Naive thymus-derived CD4-positive, alpha-beta T cell (primary cell): ENCODE results near the gene TAF11L13. TPM values are rescaled to one million over a fixed set of nuclear protein-coding genes. Genes with fewer than 3 reads are reported as not detected.
"Not testable (repeated sequence)": the region's sequence is repeated elsewhere in the genome, so short reads cannot be mapped to it uniquely, and the experiment has no call there.

Experiments used
- ATAC-seq: fragments of 150-1000 bp; cut with Tn5 transposase; 2 replicates; pipeline ENCODE4 v1.10.0; 2021; ENCODE audit warnings: mild to moderate bottlenecking, moderate library complexity
- CTCF ChIA-PET: fragments of 350-600 bp; sonication (Branson Sonifier 250); formaldehyde crosslinking; loops from one replicate; lab custom pipeline; 2021; ENCODE audit warnings: antibody characterized with exemption; lab: Charles Lee
- POLR2A ChIA-PET: fragments of 350-600 bp; sonication (Branson Sonifier 250); formaldehyde crosslinking; loops from one replicate; lab custom pipeline; 2021; ENCODE audit warnings: antibody characterized with exemption, inconsistent platforms; lab: Charles Lee
- DNase-seq, 9 donors: peaks; one replicate each; pipeline versions ENCODE4 v3.0.0 to v3.0.0-alpha.2; 2020 to 2022; ENCODE audit warnings: mixed read lengths in 1 of 9
- H3K27ac ChIP-seq: one replicate; pipeline ENCODE4 v1.7.0; 2013; ENCODE audit warnings: mild to moderate bottlenecking, low read depth, low read length, moderate library complexity
- H3K27me3 ChIP-seq, 2 donors: one replicate each; pipeline ENCODE4 v1.7.0; 2013; ENCODE audit warnings: low read length in 2 of 2, mild to moderate bottlenecking in 2 of 2, moderate library complexity in 2 of 2; ENCODE audit not compliant: control insufficient read depth in 2 of 2, insufficient read depth in 2 of 2
- H3K36me3 ChIP-seq, 3 experiments: 1 replicate in 2 of 3; 2 replicates in 1 of 3; pipeline ENCODE4 v1.7.0; 2013; ENCODE audit warnings: low read length in 3 of 3, mild to moderate bottlenecking in 3 of 3, moderate library complexity in 1 of 3; ENCODE audit not compliant: insufficient read depth in 3 of 3, control insufficient read depth in 2 of 3
- H3K4me1 ChIP-seq, 2 donors: one replicate each; pipeline ENCODE4 v1.7.0; 2013; ENCODE audit warnings: low read length in 2 of 2, mild to moderate bottlenecking in 2 of 2, moderate library complexity in 1 of 2; ENCODE audit not compliant: control insufficient read depth in 2 of 2, insufficient read depth in 2 of 2
- H3K4me3 ChIP-seq: 2 replicates; pipeline ENCODE4 v1.7.0; 2013; ENCODE audit warnings: mild to moderate bottlenecking, low read length
- H3K9me3 ChIP-seq, 3 experiments: 1 replicate in 2 of 3; 2 replicates in 1 of 3; pipeline ENCODE4 v1.7.0; 2013; ENCODE audit warnings: low read length in 3 of 3; ENCODE audit not compliant: control insufficient read depth in 2 of 3
- H3K27ac Mint-ChIP-seq, 9 donors: one replicate each; pipeline ENCODE4 v1.8.0; 2020 to 2022; ENCODE audit warnings: mixed read lengths in 9 of 9, mild to moderate bottlenecking in 8 of 9, moderate library complexity in 5 of 9, inconsistent platforms in 2 of 9
- H3K27me3 Mint-ChIP-seq, 5 donors: one replicate each; pipeline ENCODE4 v1.8.0; 2021 to 2022; ENCODE audit warnings: mixed read lengths in 5 of 5, mild to moderate bottlenecking in 1 of 5
- H3K36me3 Mint-ChIP-seq, 5 donors: one replicate each; pipeline ENCODE4 v1.8.0; 2020 to 2022; ENCODE audit warnings: mixed read lengths in 5 of 5, mild to moderate bottlenecking in 3 of 5, inconsistent platforms in 1 of 5
- H3K4me1 Mint-ChIP-seq, 7 donors: one replicate each; pipeline ENCODE4 v1.8.0; 2020 to 2022; ENCODE audit warnings: mixed read lengths in 7 of 7, mild to moderate bottlenecking in 3 of 7, inconsistent platforms in 1 of 7
- H3K4me3 Mint-ChIP-seq, 10 donors: one replicate each; pipeline ENCODE4 v1.8.0; 2020 to 2022; ENCODE audit warnings: mild to moderate bottlenecking in 10 of 10, mixed read lengths in 10 of 10, moderate library complexity in 6 of 10, inconsistent platforms in 2 of 10
- H3K9me3 Mint-ChIP-seq, 11 donors: one replicate each; pipeline ENCODE4 v1.8.0; 2020 to 2022; ENCODE audit warnings: mixed read lengths in 11 of 11, mild to moderate bottlenecking in 4 of 11, inconsistent platforms in 1 of 11, moderate library complexity in 1 of 11
- intact Hi-C, 2 donors: fragments of 100-400 bp; cut with micrococcal nuclease; formaldehyde crosslinking; loops; one replicate each; pipeline ENCODE4 v1.15.1; 2023
- polyA plus RNA-seq, 2 donors: library from polyadenylated mRNA; unstranded; fragments of 300-500 nt; fragmentation: Illumina TruSeq; gene quantifications; one replicate each; pipeline ENCODE4 v1.2.3, GENCODE V29; 2021
- total RNA-seq, 6 experiments: library from RNA in 5 of 6; stranded (reverse) in 5 of 6; gene quantifications; 1 replicate in 5 of 6; 2 replicates in 1 of 6; pipeline ENCODE4 v1.2.3 and lab custom pipeline; 2021 to 2026

TAF11L13 gene
- total and polyA plus RNA-seq, 7 experiments from 2014 or later: not detected

GRCh38 chr5:17649232-17649631 lies 17.3 kb downstream of the TAF11L13 start:
- ATAC-seq, H3K4me1 ChIP-seq, DNase-seq, POLR2A ChIA-PET, H3K4me3 Mint-ChIP-seq, H3K27ac ChIP-seq, CTCF ChIA-PET, H3K27me3 Mint-ChIP-seq, intact Hi-C loops, H3K36me3 ChIP-seq, H3K4me3 ChIP-seq, H3K9me3 ChIP-seq, H3K36me3 Mint-ChIP-seq, H3K4me1 Mint-ChIP-seq, H3K27me3 ChIP-seq, H3K27ac Mint-ChIP-seq: not testable (repeated sequence)
- peaks cover 2 to 29% (median 21%) of the 10 kb centered on the region in 11 donors for H3K9me3 Mint-ChIP-seq

- H3K9me3 Mint-ChIP-seq: peaks cover 5 to 28% (median 15%) of the 10 kb centered on the region in 11 donors
- H3K9me3 ChIP-seq, H3K27me3 Mint-ChIP-seq, intact Hi-C loops, CTCF ChIA-PET, POLR2A ChIA-PET, H3K27me3 ChIP-seq, H3K36me3 ChIP-seq, H3K4me3 Mint-ChIP-seq, H3K27ac ChIP-seq, ATAC-seq, H3K27ac Mint-ChIP-seq, H3K4me1 Mint-ChIP-seq, H3K4me3 ChIP-seq, DNase-seq, H3K36me3 Mint-ChIP-seq, H3K4me1 ChIP-seq: not testable (repeated sequence)
These were observed 23.4 kb downstream of the TAF11L13 start for GRCh38 chr5:17655201-17655759.

- no peaks in the 10 kb centered on the region for H3K4me1 Mint-ChIP-seq
- H3K36me3 Mint-ChIP-seq: no peaks in the 10 kb centered on the region
- H3K9me3 Mint-ChIP-seq: peaks cover 8 to 32% (median 15%) of the 10 kb centered on the region in 11 donors
- H3K4me3 ChIP-seq: no peak overlapping the region
- no peak overlapping the region for H3K4me3 Mint-ChIP-seq
- H3K27me3 ChIP-seq: no peaks in the 10 kb centered on the region
- H3K36me3 ChIP-seq: no peaks in the 10 kb centered on the region
- H3K27ac ChIP-seq: no peak overlapping the region
- no peaks in the 10 kb centered on the region for H3K4me1 ChIP-seq
- H3K27me3 Mint-ChIP-seq: no peaks in the 10 kb centered on the region
- ChIA-PET POLR2A (no interaction called here), CTCF (no interaction called here)
- intact Hi-C loops: no loop called here
- ATAC-seq (no peak), DNase-seq (no peak)
- no peak overlapping the region for H3K27ac Mint-ChIP-seq
- no peaks in the 10 kb centered on the region for H3K9me3 ChIP-seq
These were observed 24.0 kb downstream of the TAF11L13 start for GRCh38 chr5:17655921-17656320.

- Histone ChIP-seq H3K9me3 (peaks cover 0 to 9% (median 0%) of the 10 kb centered on the region in 3 experiments), H3K27me3 (no peaks in the 10 kb centered on the region), H3K36me3 (no peaks in the 10 kb centered on the region), H3K4me1 (no peaks in the 10 kb centered on the region), H3K27ac (no peak overlapping the region), H3K4me3 (no peak overlapping the region)
- no peak for ATAC-seq
- Mint-ChIP-seq H3K4me1 (no peaks in the 10 kb centered on the region), H3K9me3 (peaks cover 6 to 46% (median 14%) of the 10 kb centered on the region in 11 donors), H3K36me3 (no peaks in the 10 kb centered on the region), H3K27me3 (no peaks in the 10 kb centered on the region), H3K4me3 (no peak overlapping the region), H3K27ac (no peak overlapping the region)
- DNase-seq: no peak
- intact Hi-C loops: no loop called here
- CTCF ChIA-PET: no interaction called here
- POLR2A ChIA-PET: no interaction called here
These were observed 31.3 kb downstream of the TAF11L13 start for GRCh38 chr5:17663182-17663581.

DNA sequence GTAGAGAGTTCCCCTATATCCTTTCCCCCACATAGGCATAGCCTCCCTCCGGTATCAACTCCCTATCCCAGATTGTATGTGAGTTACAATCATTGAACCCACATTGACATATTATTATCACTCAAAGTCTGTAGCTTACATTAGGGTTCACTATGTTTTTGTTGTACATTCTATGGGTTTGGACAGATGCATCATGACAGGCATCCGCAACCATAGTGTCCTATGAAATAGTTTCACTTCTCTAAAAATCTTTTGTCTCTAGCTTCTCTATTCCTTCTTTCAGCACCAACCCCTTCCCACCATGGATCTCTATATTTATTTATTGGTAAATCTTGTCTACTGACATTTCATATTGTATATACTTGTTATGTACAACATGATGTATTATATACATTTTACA lies 33.9 kb downstream of the TAF11L13 start:
- no peak overlapping the region for H3K4me3 Mint-ChIP-seq
- Histone ChIP-seq H3K4me1 (no peaks in the 10 kb centered on the region), H3K27me3 (no peaks in the 10 kb centered on the region), H3K4me3 (no peak overlapping the region), H3K9me3 (peaks cover 0 to 9% (median 0%) of the 10 kb centered on the region in 3 experiments), H3K27ac (no peak overlapping the region), H3K36me3 (no peaks in the 10 kb centered on the region)
- intact Hi-C loops: no loop called here
- no peaks in the 10 kb centered on the region for H3K4me1 Mint-ChIP-seq
- H3K27ac Mint-ChIP-seq: no peak overlapping the region
- H3K36me3 Mint-ChIP-seq: peaks cover 0 to 4% (median 0%) of the 10 kb centered on the region in 5 donors
- ATAC-seq (no peak), DNase-seq (no peak)
- POLR2A ChIA-PET: no interaction called here
- peaks cover 4 to 42% (median 14%) of the 10 kb centered on the region in 11 donors for H3K9me3 Mint-ChIP-seq
- H3K27me3 Mint-ChIP-seq: no peaks in the 10 kb centered on the region
- CTCF ChIA-PET: no interaction called here

DNA sequence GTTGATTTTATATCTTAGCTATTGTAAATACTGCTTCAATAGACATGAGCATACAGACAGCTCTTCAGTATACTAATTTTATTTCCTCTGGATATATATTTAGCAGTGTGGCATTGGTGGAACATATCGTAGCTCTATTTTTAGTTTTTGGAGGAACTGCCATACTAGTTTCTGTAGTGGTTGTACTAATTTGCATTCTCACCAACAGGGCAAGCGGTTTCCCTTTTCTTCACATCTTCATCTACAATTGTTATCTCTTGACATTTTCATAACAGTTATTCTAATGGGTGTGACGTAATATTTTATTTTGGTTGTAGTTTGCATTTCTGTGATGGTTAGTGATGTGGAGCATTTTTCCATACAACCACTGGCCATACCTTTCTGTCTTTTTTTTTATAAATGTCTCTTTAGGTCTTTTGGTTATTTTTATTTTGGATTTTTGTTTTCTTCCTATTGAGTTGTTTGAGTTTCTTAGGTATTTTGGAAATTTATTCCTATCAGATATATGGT lies 34.9 kb downstream of the TAF11L13 start:
- H3K4me3 ChIP-seq: no peak overlapping the region
- Mint-ChIP-seq H3K4me3 (no peak overlapping the region), H3K36me3 (peaks cover 0 to 4% (median 0%) of the 10 kb centered on the region in 5 donors), H3K4me1 (no peaks in the 10 kb centered on the region), H3K27me3 (no peaks in the 10 kb centered on the region), H3K27ac (no peak overlapping the region), H3K9me3 (peaks cover 3 to 44% (median 13%) of the 10 kb centered on the region in 11 donors)
- ChIA-PET CTCF (no interaction called here), POLR2A (no interaction called here)
- no peak for ATAC-seq
- H3K27ac ChIP-seq: no peak overlapping the region
- H3K4me1 ChIP-seq: no peaks in the 10 kb centered on the region
- intact Hi-C loops: no loop called here
- no peaks in the 10 kb centered on the region for H3K27me3 ChIP-seq
- DNase-seq: no peak
- H3K36me3 ChIP-seq: no peaks in the 10 kb centered on the region
- peaks cover 0 to 9% (median 0%) of the 10 kb centered on the region in 3 experiments for H3K9me3 ChIP-seq

GRCh38 chr5:17670353-17670752 lies 38.5 kb downstream of the TAF11L13 start:
- H3K4me3 Mint-ChIP-seq: no peak overlapping the region
- Histone ChIP-seq H3K9me3 (no peaks in the 10 kb centered on the region), H3K36me3 (no peaks in the 10 kb centered on the region), H3K4me1 (no peaks in the 10 kb centered on the region), H3K4me3 (no peak overlapping the region), H3K27me3 (no peaks in the 10 kb centered on the region), H3K27ac (no peak overlapping the region)
- H3K4me1 Mint-ChIP-seq: no peaks in the 10 kb centered on the region
- ChIA-PET CTCF (interaction anchor here (0.5 kb wide), 1 partner anchor 50 kb away, joined by 3 read pairs; no protein-coding TSS in a partner anchor), POLR2A (no interaction called here)
- intact Hi-C loops: no loop called here
- ATAC-seq (no peak), DNase-seq (no peak)
- no peak overlapping the region for H3K27ac Mint-ChIP-seq
- no peaks in the 10 kb centered on the region for H3K27me3 Mint-ChIP-seq
- H3K9me3 Mint-ChIP-seq: peaks cover 1 to 24% (median 15%) of the 10 kb centered on the region in 11 donors
- peaks cover 0 to 4% (median 0%) of the 10 kb centered on the region in 5 donors for H3K36me3 Mint-ChIP-seq
